Measurements from ENCODE around the gene ZNF143. TPM values are rescaled to one million over a fixed set of nuclear protein-coding genes. Genes with fewer than 3 reads are reported as not detected.

ZNF143 gene
- total and polyA plus RNA-seq, 2 of the 13 experiments (the other 11 are each of a cell fraction or from before 2014, with no cell fraction given) = 22.4 to 35.6 TPM

DNA sequence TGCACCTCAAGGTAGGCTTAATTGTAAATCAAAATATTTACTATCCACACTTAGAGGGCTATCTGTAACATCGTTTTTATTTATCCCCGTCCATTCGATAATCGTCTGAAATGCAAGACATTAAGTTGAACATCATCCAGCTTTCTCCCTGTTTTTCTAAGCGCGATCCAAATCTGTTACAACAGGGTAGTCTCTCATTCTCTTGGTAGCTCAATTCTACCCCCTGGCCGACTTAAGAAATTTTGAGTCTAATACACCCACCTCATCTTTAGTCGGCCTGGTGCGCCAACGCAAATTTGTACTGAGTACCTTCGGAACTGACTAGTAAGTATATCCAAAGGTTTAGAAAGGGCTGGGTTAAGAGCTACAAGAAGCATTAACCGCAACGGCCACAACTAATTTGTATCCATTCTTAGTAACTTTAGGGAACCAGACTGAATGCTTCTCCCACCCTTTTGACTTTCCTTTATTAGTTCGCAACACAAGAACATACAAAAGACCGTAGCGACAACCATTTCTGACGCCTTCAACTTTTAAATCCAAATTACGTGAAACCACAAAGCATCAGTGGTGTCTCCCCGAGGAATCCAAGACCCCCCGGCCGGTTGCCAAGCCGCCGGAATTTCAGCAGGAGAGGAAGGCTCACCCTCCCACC is 1.0 kb upstream of the ZNF143 start (continued):
- TF ChIP-seq, protein P1, sequence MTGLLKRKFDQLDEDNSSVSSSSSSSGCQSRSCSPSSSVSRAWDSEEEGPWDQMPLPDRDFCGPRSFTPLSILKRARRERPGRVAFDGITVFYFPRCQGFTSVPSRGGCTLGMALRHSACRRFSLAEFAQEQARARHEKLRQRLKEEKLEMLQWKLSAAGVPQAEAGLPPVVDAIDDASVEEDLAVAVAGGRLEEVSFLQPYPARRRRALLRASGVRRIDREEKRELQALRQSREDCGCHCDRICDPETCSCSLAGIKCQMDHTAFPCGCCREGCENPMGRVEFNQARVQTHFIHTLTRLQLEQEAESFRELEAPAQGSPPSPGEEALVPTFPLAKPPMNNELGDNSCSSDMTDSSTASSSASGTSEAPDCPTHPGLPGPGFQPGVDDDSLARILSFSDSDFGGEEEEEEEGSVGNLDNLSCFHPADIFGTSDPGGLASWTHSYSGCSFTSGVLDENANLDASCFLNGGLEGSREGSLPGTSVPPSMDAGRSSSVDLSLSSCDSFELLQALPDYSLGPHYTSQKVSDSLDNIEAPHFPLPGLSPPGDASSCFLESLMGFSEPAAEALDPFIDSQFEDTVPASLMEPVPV (CRISPR knock-in tag; IDR thresholded peaks at IDR 0.05) = peak; percentile 79; the same call in 1 of the 2 replicates

DNA sequence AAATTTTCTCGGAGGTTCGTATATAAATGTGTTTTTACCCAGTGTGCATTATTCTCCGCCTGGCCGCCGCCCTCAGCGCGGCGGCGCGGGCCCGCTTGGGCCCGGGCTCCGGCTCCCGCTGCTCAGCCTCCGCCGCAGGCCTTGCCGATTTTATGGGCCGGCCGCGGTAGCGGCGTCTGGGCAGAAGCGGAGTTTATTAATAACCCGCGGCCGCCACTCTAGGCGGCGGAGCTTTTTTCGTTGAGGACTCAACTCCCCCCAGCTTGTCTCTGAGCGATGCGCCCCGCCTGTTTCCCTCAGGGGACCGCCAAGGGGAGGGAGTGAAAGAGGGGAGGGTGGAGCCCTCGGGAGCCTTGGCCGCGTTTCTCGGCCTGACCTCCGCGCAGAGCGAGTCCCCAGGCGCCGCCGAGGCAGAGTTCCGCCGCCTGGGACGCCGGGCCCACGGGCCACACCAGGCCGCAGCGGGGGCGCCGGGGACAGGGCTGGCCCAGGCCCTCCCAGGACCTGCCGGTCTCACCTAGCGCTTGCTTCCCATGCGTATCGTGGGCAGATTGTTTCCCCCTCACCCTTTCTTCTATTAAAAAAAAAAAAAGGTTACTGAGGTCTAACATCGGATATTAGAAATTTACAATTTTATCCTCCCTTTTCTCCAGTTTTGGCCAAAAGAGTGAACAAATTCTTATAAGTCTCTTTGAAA is 399 bp downstream of the ZNF143 start:
- Histone ChIP-seq H3K36me3 (replicated peaks in 1 of 2; ENCODE audit: control insufficient read depth in 1 of 2, insufficient read depth in 2 of 2, low read length in 2 of 2) (no peaks in the 10 kb centered on the region), H3K4me1 (ENCODE audit: insufficient read depth, low read length) (peaks cover 22% of the 10 kb centered on the region), H2AFZ (ENCODE audit: low read length) (no peak overlapping the region), H3K27me3 (ENCODE audit: control insufficient read depth in 1 of 2, insufficient read depth in 2 of 2, low read length in 2 of 2) (no peaks in the 10 kb centered on the region; a peak in 1 of 5 replicates), H3K79me2 (ENCODE audit: insufficient read depth, low read length) (peaks cover 51% of the 10 kb centered on the region), H4K20me1 (ENCODE audit: insufficient read depth, low read length) (no peaks in the 10 kb centered on the region), H3K9me3 (ENCODE audit: low read length) (no peaks in the 10 kb centered on the region), H3K27ac (ENCODE audit: extremely low read length, insufficient read depth, low read length) (peak overlapping the region; percentile 99), H3K4me3 (replicated peaks in 1 of 3; ENCODE audit: insufficient read depth in 1 of 3, low read depth in 2 of 3, low read length in 3 of 3) (peak overlapping the region; percentile 82 to 93 (median 84)), H3K4me2 (ENCODE audit: low read depth, low read length) (peak overlapping the region; percentile 78), H3K9ac (ENCODE audit: insufficient read depth, low read depth, low read length) (peak overlapping the region; percentile 97)
- intact Hi-C loops (cut with micrococcal nuclease; ENCODE audit: unreplicated experiment) = loop anchor here (1.0 to 5.0 kb wide), 4 partner anchors 46 to 846 kb away; partner anchors contain the start of genes ADM and WEE1
- FAIRE-seq (no peak), ATAC-seq (peak; percentile 83), DNase-seq (ENCODE audit: low spot score) (peak; percentile 84)
- in situ Hi-C loops (cut with HindIII; ENCODE audit: extremely low pct_ligation_motif_present, low pct_unique_long_range_greater_than_20kb) = no loop called here
- ChIA-PET CTCF (ENCODE audit: low intra/inter-chr PET ratio, low total read pairs) (no interaction called here), POLR2A (interaction anchor here (0.7 to 3.4 kb wide), 45 partner anchors 12 to 844 kb away, joined by 3 to 37 read pairs (median 5); partner anchors contain the start of genes ADM, DENND5A, IPO7 and TMEM41B)
- 3% methylated on average over 5 of the region's 57 CpGs for WGBS (ENCODE audit: low lambda C conversion rate)
- no TSS peak for BruUV-seq (replicated peaks)
- TF ChIP-seq FOXK1 (CRISPR knock-in tag; IDR thresholded peaks at IDR 0.05; ENCODE audit: borderline replicate concordance, low read depth) (no peak), SSRP1 (CRISPR knock-in tag; IDR thresholded peaks at IDR 0.05) (no peak), HOXD1 (CRISPR knock-in tag; IDR thresholded peaks at IDR 0.05) (no peak), SMYD3 (CRISPR knock-in tag; IDR thresholded peaks at IDR 0.05) (no peak), ZNF564 (CRISPR knock-in tag; IDR thresholded peaks at IDR 0.05) (0 out of 2 replicates have a peak, but pooled peaks have one; percentile 65), TOPORS (CRISPR knock-in tag; IDR thresholded peaks at IDR 0.05) (no peak), MTF1 (CRISPR knock-in tag; IDR thresholded peaks at IDR 0.05) (no peak), SATB2 (CRISPR knock-in tag; IDR thresholded peaks at IDR 0.05) (no peak), ZNF101 (CRISPR knock-in tag; IDR thresholded peaks at IDR 0.05; ENCODE audit: borderline replicate concordance, low read depth) (no peak), ZNF644 (CRISPR knock-in tag; IDR thresholded peaks at IDR 0.05; ENCODE audit: low read depth) (no peak), EP300 (IDR thresholded peaks at IDR 0.05; ENCODE audit: low read depth in 2 of 2, low read length in 2 of 2) (peak in 1 of 2 experiments; percentile 7; a peak in 2 of 4 replicates), EP300 (CRISPR knock-in tag; IDR thresholded peaks at IDR 0.05; ENCODE audit: borderline replicate concordance) (no peak), MYNN (CRISPR knock-in tag; IDR thresholded peaks at IDR 0.05; ENCODE audit: low read depth) (0 out of 2 replicates have a peak, but pooled peaks have one; percentile 31), CEBPG (CRISPR knock-in tag; IDR thresholded peaks at IDR 0.05) (no peak), NFATC3 (CRISPR knock-in tag; IDR thresholded peaks at IDR 0.05) (no peak), GPN1 (CRISPR knock-in tag; IDR thresholded peaks at IDR 0.05; ENCODE audit: borderline replicate concordance) (no peak)
- TF ChIP-seq, protein P2, sequence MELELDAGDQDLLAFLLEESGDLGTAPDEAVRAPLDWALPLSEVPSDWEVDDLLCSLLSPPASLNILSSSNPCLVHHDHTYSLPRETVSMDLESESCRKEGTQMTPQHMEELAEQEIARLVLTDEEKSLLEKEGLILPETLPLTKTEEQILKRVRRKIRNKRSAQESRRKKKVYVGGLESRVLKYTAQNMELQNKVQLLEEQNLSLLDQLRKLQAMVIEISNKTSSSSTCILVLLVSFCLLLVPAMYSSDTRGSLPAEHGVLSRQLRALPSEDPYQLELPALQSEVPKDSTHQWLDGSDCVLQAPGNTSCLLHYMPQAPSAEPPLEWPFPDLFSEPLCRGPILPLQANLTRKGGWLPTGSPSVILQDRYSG (CRISPR knock-in tag; IDR thresholded peaks at IDR 0.05) = no peak
- TF ChIP-seq, protein P3, sequence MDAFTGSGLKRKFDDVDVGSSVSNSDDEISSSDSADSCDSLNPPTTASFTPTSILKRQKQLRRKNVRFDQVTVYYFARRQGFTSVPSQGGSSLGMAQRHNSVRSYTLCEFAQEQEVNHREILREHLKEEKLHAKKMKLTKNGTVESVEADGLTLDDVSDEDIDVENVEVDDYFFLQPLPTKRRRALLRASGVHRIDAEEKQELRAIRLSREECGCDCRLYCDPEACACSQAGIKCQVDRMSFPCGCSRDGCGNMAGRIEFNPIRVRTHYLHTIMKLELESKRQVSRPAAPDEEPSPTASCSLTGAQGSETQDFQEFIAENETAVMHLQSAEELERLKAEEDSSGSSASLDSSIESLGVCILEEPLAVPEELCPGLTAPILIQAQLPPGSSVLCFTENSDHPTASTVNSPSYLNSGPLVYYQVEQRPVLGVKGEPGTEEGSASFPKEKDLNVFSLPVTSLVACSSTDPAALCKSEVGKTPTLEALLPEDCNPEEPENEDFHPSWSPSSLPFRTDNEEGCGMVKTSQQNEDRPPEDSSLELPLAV (CRISPR knock-in tag; conservative IDR thresholded peaks at IDR 0.05; ENCODE audit: low read depth) = no peak
